HepG2 (cell line): Measurements from ENCODE around the gene PKIB. TPM values are rescaled to one million over a fixed set of nuclear protein-coding genes. Genes with fewer than 3 reads are reported as not detected.

Experiments
- AGO2 ChIP-seq: fragments of 200-400 bp; formaldehyde crosslinking; optimal IDR thresholded peaks from 2 replicates; pipeline ENCODE3; 2017; ENCODE audit warnings: mild to moderate bottlenecking, low read depth, low read length, moderate library complexity
- BRD4 ChIP-seq: sonication (generic); formaldehyde crosslinking; IDR thresholded peaks from 2 replicates; pipeline ENCODE4 v1.4.0; 2020; ENCODE audit warnings: missing genetic modification reagents
- IKZF4 ChIP-seq: sonication (generic); formaldehyde crosslinking; IDR thresholded peaks from 2 replicates; pipeline ENCODE4 v1.5.1; 2020; ENCODE audit warnings: borderline replicate concordance, mild to moderate bottlenecking, low read depth, missing genetic modification reagents; ENCODE audit errors: not compliant biosample characterization
- KDM5B ChIP-seq: sonication (generic); formaldehyde crosslinking; IDR thresholded peaks from 2 replicates; pipeline ENCODE4 v1.4.0; 2020; ENCODE audit warnings: missing genetic modification reagents, mild to moderate bottlenecking, borderline replicate concordance
- STAT5B ChIP-seq: sonication (generic); formaldehyde crosslinking; IDR thresholded peaks from 2 replicates; pipeline ENCODE4 v1.4.0; 2020; ENCODE audit warnings: missing genetic modification reagents
- ZBTB26 ChIP-seq: IDR thresholded peaks from 2 replicates; pipeline ENCODE4 v1.6.1; 2016; ENCODE audit warnings: missing compliant biosample characterization, missing genetic modification reagents, borderline replicate concordance
- ZNF142 ChIP-seq: sonication (generic); formaldehyde crosslinking; IDR thresholded peaks from 2 replicates; pipeline ENCODE4 v1.4.0; 2020; ENCODE audit warnings: missing genetic modification reagents
- ZNF256 ChIP-seq: sonication (generic); formaldehyde crosslinking; conservative IDR thresholded peaks from 2 replicates; pipeline ENCODE4 v1.4.0; 2020; ENCODE audit warnings: missing genetic modification reagents
- ZNF30 ChIP-seq: sonication (generic); formaldehyde crosslinking; IDR thresholded peaks from 2 replicates; pipeline ENCODE4 v1.5.0; 2020; ENCODE audit warnings: mild to moderate bottlenecking, missing genetic modification reagents
- ZNF44 ChIP-seq: sonication (generic); formaldehyde crosslinking; IDR thresholded peaks from 2 replicates; pipeline ENCODE4 v1.5.1; 2020; ENCODE audit warnings: mild to moderate bottlenecking, missing genetic modification reagents
- ZNF543 ChIP-seq: sonication (generic); formaldehyde crosslinking; IDR thresholded peaks from 2 replicates; pipeline ENCODE4 v1.4.0; 2020; ENCODE audit warnings: mild to moderate bottlenecking, missing genetic modification reagents
- ZNF704 ChIP-seq: sonication (generic); formaldehyde crosslinking; IDR thresholded peaks from 2 replicates; pipeline ENCODE4 v1.8.1; 2023; ENCODE audit warnings: mild to moderate bottlenecking, inconsistent platforms, moderate library complexity, missing genetic modification reagents, borderline replicate concordance
- polyA plus RNA-seq, 8 experiments: library from polyadenylated mRNA; depleted of rRNA in 3 of 8; stranded (reverse) in 7 of 8; unstranded in 1 of 8; fragments of >200 nt; fragmentation: Illumina TruSeq in 4 of 8; extraction: Trizol in 4 of 8; gene quantifications; 2 replicates each; pipeline versions ENCODE4 v1.2.1 to v1.2.3, GENCODE V29; 2011 to 2016; ENCODE audit warnings: low read depth in 4 of 8, missing spikeins in 1 of 8, mixed read lengths in 1 of 8; ENCODE audit not compliant: insufficient read depth in 1 of 8
- total RNA-seq, 5 experiments: library from RNA; depleted of rRNA; stranded (reverse); fragments of >200 nt; fragmentation: Illumina TruSeq; extraction: Trizol; gene quantifications; 2 replicates each; pipeline ENCODE4 v1.2.3, GENCODE V29; 2016; ENCODE audit warnings: low read depth in 1 of 5

PKIB gene
- total and polyA plus RNA-seq, 2 of the 13 experiments (the other 11 are each of a cell fraction or from before 2014, with no cell fraction given) = 1.4 to 1.5 TPM

DNA sequence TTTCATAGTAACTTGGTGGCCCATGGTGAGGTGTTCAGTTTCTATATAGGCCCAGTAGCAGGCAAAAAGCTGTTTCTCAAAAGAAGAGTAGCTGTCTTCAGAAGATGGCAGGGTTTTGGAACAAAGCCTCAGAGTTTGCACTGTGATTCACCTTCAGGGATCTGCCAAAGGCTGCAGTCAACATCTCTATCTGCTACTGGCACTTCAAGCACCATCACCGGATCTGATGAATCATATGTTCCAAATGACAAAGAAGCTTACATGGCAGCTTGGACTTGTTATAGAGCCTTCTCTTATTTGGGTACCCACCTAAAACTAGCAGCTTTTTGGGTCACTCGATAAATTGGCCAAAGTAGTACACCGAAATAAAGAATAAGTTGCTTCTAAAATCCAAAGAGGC is 39.5 kb downstream of the PKIB start (continued):
- no peak for TF ChIP-seq ZNF142
- TF ChIP-seq STAT5B (CRISPR knock-in tag) = no peak
- no peak for TF ChIP-seq AGO2
- no peak for TF ChIP-seq ZNF543
- TF ChIP-seq ZNF256 (CRISPR knock-in tag) = no peak
- TF ChIP-seq ZNF44 = no peak
- TF ChIP-seq IKZF4 = no peak
- TF ChIP-seq ZNF30 (CRISPR knock-in tag) = no peak
- TF ChIP-seq KDM5B (CRISPR knock-in tag) = no peak
- no peak for TF ChIP-seq ZNF704
- no peak for TF ChIP-seq BRD4 (CRISPR knock-in tag)
- no peak for TF ChIP-seq ZBTB26 (CRISPR knock-in tag)
